WI38 (cell line): ENCODE results near the gene CHMP2A.

Experiments used
- H3K4me3 ChIP-seq: 2 replicates; pipeline ENCODE4 v1.5.1; 2011; ENCODE audit warnings: low read depth, mild to moderate bottlenecking, control low read depth, low read length
- CTCF ChIP-seq: IDR thresholded peaks from 2 replicates; pipeline ENCODE4 v1.5.1; 2012; ENCODE audit warnings: low read depth, mild to moderate bottlenecking, control low read depth, low read length

Gene CHMP2A

GRCh38 chr19:58560007-58560887 lies 5.3 kb upstream of the CHMP2A start:
- H3K4me3 ChIP-seq: peak overlapping the region; percentile 78
- no peak for TF ChIP-seq CTCF

DNA sequence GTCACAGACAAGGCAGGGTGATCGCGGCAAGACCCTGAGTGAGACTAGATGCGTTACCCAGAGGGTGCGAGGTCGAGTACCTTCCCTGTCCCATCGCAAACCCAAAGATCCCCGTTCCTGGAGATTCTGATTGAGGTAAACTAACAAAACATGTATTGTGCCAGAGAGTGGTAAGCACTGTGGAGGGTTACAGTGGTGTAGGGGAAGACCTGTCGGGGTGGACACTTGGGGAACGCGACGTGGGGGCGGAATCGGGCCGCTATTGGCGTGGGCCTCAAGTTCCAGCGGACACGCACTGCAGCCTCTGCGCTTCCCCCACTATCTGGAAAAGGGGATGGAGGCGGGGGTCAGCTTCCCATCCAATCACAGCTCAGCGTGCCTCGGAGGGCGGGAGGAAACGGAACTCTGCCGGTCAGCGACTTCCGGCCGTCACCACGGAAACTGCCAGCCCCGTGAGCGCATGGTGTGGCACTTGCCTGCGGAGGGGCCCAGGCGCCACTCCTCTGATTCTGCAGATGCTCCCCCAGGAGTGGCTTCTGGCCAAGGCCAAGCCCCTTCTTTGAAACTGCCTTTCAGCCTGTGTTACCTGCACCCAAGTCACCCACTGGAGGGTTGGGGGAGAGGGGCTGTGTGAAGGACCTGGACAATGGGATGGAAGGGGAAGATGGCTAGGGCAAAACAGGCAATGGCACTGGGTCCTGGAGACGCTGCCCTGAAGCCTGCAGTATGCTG lies 4.5 kb upstream of the CHMP2A start:
- TF ChIP-seq CTCF: no peak
- peak overlapping the region; percentile 78 for H3K4me3 ChIP-seq

- peak overlapping the region; percentile 78 for H3K4me3 ChIP-seq
Measured at GRCh38 chr19:58558623-58559274, 3.8 kb upstream of the CHMP2A start.

DNA sequence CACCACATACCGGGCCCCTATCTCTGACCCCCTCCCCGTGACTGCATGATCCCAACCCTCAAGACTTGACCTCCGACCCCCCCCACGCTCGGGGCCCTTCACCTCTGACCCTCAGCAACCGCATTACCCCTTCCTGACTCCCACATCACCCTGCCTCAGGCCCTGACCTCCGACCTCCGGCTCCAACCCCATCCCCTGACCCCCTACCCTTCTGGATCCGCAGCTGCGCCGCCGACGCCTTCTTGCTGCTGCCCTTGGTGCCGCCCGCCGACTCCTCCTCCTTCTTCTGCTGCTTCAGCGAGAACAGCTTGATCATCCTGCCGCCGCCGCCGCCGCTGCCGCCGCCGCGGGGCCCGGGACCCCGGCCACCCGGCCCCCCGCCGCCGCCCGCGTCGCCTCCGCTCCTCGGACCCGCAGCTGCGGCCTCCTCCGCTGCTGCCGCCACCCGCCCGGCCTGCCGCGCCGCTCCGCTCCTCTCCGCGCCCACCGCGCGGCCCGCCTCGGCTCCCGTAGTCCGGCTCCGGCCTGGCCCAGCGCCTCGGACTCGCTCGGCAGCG lies 3.2 kb upstream of the CHMP2A start, which contains the start of gene UBE2M:
Gene UBE2M (minus strand): TSS at position 546 of the 557 bp plus-strand sequence. CDS start 230 bp downstream, at position 316.
- peak within 1 kb of the TSS; percentile 96 for H3K4me3 ChIP-seq
- no peak for TF ChIP-seq CTCF

More at GRCh38 chr19:58558623-58559274, 3.8 kb upstream of the CHMP2A start:
- no peak for TF ChIP-seq CTCF

DNA sequence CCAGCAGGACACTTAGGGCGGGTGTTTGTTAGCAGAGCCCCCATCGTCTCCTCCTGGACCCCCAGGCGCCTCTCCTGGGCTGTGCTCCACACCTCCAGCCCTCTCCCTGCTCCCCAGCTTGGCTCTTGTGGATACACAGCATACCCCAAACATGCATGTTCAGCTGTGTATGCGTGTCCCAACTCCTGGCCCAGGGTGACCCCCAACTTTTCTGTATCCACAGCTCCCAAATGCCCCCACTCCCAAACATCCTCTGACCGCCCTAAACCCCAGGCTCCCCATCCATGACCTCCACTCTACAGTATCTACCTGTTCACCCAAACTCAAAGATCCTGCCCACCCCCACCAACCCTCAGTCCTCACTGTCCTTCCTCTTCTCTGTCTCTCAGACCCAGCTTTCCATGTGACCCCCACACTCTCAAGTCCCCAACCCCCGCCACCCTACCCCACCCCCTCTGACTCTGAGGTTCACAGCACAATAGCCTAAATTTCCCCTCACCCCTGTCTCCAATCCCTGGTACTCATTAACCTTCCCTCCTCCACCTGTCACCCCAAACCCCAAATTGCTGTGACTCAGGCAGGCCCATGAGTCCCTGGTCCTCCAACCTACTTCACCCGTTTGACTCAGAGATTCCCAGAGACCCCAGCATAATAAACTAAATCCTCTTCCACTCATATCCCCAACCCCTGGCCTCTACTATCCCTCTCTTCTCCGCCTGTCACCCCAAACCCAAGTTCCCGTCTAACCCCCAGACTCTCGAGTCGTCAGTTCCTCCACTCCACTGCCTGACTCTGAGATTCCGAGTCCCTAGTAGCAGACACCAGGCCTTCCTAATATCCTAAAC lies 2.5 kb upstream of the CHMP2A start:
- TF ChIP-seq CTCF: no peak
- H3K4me3 ChIP-seq: peak overlapping the region; percentile 96

DNA sequence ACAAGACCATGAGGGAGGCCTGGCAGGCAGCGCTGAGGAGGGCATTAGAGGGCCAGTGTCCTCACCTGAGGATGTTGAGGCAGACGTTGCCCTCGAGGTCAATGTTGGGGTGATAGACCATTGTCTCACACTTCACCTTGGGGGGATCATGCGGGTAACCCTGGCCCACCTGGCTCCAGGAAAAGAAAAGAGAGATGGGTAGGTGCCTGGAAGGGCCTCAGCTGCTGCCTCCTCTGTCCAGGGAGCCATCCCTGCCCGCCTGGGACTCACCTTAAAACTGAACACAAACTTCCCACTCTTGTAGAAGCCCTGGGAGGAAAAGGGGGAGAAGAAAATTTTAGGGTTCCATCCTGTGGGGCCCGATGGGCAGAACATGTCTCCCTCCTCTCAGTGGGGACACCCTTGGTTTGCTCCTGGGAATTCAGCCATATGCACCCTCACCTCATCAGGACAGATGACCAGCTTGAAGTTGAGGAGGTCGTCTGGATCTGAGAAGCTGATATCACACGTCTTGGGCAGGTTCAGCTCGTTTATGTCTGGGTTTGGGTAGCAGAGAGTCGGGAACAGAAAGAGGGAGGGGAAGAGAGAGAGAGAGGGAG lies 1.8 kb upstream of the CHMP2A start:
- TF ChIP-seq CTCF: no peak
- H3K4me3 ChIP-seq: peak overlapping the region; percentile 96
